A204.1 (cell line): ENCODE data around the gene RIN1.
"Not testable (repeated sequence)": the region's sequence is repeated elsewhere in the genome, so short reads cannot be mapped to it uniquely, and the experiment has no call there.

Experiments used
- FAIRE-seq: peaks from 2 replicates; lab custom pipeline; 2012; peaks lifted over from hg19 to GRCh38; lab: Jason Lieb, UNC

RIN1 gene, protein sequence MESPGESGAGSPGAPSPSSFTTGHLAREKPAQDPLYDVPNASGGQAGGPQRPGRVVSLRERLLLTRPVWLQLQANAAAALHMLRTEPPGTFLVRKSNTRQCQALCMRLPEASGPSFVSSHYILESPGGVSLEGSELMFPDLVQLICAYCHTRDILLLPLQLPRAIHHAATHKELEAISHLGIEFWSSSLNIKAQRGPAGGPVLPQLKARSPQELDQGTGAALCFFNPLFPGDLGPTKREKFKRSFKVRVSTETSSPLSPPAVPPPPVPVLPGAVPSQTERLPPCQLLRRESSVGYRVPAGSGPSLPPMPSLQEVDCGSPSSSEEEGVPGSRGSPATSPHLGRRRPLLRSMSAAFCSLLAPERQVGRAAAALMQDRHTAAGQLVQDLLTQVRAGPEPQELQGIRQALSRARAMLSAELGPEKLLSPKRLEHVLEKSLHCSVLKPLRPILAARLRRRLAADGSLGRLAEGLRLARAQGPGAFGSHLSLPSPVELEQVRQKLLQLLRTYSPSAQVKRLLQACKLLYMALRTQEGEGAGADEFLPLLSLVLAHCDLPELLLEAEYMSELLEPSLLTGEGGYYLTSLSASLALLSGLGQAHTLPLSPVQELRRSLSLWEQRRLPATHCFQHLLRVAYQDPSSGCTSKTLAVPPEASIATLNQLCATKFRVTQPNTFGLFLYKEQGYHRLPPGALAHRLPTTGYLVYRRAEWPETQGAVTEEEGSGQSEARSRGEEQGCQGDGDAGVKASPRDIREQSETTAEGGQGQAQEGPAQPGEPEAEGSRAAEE

DNA sequence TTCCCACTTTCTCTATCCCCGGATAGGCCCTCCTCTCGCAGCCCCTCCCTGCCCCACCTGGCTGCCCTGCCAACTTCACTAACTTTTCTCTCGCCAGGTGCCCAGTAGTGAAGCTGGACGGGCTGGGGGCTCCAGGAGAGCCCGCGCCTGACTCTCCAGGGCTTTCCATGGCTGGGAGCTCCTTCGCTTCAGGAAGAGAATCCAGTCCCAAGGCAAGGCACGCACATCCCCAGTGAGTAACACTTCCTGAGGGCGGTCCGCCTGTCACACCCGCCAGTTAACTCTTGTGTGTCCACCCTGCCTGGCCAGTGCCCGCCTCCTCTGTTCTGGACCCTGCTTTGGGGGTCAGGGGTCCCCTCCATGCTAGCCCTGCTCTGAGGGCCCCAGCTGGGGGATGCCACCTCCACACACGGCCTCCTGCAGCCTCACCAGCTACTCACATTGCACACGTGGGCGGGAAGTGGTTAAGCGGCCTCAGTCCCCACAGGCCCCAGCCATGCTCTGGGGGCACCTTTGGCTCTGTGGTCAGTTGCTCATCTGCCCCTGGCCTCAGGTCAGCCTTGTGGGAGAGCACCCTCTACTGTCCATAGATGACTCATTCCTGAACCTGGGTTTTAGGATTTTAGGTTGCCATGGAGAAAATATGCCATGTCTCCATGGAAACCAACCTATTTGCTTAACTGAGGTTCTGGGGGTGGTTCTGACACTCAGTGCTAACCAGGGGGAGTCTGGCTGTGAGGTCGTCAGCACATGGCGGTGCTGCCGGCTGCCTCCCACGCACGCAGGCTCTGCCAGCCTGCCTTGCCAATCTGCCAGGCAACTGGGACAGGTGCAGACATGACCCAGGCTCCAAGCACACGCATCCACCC is at the start of gene RIN1:
Gene RIN1 (minus strand): TSS at position 201 of the 869 bp plus-strand sequence. CDS start 32 bp downstream, at position 169.
- peak; percentile 92 for FAIRE-seq

DNA sequence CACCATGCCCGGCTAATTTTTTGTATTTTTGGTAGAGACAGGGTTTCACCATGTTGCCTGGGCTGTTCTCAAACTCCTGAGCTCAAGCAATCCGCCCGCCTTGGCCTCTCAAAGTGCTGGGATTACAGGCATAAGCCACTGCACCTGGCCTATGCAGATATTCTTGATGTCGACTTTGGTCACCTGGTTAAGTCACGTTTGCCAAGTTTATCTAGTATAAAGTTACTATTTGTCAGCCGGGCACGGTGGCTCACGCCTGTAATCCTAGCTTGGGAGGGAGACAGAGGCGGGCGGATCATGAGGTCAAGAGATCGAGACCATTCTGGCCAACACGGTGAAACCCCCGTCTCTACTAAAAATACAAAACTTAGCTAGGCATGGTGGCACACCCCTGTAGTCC is 48.1 kb upstream of the RIN1 start:
- FAIRE-seq: not testable (repeated sequence)

DNA sequence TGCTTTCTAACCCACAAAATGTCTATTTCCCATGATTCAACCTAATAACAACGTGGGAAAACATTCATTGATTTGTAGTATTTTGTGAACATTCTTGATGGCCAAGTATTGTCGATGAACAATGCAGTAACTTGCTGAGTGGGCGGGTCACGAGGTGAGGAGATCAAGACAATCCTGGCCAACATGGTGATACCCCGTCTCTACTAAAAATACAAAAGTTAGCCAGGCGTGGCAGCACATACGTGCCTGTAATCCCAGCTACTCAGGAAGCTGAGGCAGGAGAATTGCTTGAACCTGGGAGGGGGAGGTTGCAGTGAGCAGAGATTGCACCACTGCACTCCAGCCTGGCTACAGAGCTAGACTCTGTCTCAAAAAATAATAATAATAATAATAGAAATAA is 44.0 kb upstream of the RIN1 start:
- FAIRE-seq: not testable (repeated sequence)

DNA sequence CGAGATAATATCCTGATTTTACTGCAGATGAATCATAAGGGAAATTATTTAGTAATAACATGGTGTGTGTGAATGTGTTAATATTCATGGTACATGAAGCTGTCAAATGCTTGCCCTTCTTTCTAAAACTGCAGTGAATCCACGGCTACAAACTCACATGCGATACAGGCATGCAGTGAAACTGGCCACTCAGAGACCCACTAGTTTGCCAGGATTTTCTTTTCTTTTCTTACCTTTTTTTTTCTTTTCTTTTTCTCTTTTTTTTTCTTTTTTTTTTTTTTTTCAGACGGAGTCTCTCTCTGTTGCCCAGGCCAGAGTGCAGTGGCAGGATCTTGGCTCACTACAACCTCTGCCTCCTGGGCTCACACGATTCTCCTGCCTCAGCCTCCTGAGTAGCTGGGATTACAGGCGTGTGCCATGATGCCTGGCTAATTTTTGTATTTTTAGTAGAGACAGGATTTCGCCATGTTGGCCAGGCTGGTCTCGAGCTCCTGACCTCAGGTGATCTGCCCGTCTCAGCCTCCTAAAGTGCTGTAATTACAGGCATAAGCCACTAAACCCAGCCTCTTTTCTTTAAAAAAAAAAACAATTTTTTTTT is 37.6 kb upstream of the RIN1 start:
- FAIRE-seq: not testable (repeated sequence)

DNA sequence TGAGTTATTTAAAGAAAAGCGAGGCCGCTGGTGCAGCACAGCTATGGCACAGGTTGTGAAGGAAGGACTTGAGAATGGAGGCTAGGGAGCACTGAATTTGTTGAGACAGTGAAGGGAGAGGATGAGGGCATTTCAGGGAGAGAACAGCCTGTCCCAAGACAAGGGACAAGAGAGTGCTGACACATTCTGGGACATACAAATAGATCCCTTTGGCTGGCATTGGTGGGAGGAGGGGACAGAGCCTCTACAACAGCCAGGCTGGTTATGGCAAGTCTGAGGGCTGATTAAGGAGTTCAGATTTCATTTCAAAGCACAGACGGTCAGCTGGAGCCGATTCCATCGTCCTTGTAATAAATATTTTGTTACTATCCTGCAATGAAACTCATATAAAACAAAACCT is 37.0 kb upstream of the RIN1 start:
- no peak for FAIRE-seq

DNA sequence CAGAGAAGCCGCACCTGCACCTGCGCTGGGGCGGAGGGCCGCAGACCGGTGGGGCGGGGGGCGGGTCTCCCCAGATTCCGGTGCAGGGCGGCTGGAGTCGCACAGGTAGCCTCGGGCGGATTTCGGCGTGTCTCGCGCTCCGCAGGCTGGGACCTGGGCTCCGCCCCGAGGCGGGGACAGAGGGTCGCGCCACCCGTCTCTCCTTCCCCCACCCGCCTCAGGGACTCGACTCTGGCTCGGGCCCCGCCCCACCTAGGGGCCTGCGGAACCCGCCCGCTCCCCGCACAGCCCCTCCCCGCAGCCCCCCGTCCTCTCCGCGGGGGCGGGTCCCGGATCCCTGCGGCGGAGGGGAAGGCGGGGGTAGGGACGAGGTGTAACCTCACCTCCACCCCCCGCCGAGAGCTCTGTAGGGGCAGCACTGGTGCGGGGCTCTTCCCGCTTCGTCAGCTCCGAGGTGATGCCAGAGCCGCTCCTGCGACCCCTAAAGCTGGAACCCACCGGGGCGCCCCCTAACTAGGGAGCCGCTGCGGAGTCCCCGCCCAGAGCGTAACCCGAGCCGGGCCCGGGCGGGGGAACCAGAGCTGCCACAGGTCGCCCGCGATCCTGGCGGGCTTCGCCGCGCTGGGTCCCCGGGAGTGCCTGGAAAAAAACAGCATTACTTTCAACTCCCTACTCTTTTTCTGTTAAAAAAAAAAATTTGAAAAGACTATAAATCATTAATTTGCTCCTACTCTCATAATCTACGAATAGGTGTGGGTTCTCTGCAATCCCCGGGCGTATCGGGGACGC is 35.6 kb upstream of the RIN1 start, which contains the start of gene SLC29A2:
Gene SLC29A2 (minus strand): TSS at position 134 of the 789 bp plus-strand sequence. CDS start 169 bp downstream, outside the sequence.
- no peak for FAIRE-seq

DNA sequence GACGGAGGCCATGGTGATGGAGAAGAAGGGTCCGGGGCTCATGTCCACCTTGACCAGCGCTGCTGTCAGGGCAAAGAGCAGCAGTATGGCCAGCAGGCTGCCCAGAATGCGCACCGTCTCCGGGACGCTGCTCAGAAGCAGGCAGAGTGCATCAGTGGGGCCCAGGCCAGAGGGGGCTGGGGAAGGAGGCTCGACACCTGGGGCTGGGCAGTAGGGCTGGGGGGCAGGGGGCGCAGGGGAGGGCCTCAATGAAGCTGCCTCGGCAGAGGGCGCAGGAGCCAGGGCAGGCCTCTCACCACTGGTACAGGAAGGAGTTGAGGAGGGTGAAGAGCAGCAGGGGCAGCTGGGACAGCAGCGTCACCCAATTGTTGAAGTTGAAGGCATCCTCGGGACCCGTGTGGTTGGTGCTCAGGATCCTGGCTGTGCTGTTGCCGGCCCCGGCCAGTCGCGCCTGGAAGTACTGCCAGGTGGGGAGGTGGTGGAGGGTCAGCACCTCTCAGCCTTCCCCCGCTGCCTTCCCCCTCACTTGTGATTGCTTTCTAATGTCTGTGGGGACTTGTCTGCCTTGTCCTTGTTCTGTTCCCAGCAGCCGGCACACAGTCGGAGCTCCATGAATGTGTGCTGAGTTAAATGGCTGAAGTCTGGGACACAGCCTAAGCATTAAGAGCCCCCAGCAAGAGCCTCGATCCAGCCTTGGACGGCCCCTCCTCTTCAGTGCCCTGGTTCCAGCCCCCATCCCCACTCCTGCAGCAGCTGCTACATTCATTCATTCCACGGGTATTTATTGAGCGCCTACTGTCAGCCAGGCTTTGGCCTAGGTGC is 33.0 kb upstream of the RIN1 start:
- FAIRE-seq: no peak

DNA sequence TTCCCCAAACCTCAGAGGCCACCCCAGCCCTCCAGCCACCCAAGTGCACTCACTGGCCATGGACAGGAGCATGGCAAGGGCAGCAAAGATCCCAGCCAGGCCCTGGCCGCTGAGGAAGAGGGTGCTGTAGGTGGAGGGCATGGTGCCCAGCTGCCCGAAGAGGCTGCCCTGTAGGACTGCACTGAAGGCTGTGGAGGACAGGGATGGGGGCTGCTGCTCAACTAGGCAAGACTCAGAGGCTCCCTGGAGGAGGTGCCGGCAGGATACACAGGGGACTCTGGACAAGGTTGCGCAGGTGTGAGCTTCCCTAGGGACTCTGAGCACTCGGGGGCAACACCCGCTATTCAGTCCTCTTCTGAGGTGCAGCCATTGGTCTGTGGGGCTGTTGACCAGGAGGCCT is 32.2 kb upstream of the RIN1 start:
- no peak for FAIRE-seq

DNA sequence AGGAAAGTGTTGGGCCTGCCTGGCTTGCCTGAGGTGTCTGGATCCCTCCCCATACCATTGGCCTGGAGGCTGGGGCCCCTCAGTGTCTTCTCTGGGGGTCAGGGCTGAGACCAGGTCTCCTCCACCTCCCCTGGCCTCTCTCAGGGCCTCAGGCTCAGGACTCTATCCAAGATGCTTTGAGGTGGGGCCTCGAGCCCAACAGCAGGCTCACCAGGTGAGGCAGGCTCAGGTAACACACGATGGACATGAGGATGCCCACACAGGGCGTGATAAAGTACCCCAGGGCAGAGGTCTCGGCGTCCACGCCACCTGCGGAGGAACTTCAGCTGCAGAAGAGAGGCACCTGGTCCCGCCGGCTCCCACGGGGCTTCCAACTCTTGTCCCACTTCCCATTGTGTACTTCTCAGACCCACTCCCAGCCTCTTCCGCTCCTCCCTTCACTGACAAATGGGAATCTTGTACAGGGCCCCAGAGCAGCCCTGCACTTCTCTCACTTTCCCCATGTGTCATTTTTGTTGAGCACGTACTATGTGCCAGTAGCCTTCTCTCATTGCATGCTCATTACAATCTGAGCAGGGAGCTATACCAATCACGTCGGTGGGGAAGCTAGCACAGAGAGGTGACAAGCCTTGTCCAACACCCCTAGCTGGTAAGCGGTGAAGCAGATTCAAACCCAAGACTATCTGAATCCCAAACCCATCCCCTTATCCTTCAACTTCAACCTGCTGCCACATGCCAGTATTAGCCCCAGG is 31.5 kb upstream of the RIN1 start:
- FAIRE-seq: no peak

DNA sequence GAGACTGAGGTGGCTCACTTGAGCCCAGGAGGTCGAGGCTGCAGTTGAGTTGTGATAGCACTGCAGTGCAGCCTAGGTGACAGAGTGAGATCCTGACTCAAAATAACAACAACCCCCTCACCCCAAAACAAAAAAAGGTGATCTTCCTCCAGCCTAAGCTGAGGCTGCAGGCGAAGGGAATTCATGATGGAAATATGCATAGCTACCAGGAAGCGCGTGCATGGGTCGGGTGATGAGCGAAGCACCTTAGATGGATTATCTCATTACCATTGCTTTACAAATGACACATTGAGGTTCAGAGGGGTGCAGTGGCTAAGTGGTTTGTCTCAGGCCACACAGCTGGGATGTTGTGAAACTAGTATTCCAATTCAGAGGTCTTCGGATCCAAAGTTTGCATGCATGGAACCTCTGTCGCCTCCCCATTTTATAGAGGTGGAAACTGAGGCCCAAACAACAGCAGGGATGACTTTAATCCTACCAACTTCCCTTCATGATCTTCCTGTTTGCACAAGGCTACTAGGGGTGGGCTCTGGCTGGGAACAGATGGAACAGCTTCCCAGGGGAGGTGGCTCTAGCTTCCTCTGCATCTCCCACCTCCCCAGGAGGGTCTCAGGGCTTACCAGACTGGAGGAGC is 30.7 kb upstream of the RIN1 start:
- no peak for FAIRE-seq

DNA sequence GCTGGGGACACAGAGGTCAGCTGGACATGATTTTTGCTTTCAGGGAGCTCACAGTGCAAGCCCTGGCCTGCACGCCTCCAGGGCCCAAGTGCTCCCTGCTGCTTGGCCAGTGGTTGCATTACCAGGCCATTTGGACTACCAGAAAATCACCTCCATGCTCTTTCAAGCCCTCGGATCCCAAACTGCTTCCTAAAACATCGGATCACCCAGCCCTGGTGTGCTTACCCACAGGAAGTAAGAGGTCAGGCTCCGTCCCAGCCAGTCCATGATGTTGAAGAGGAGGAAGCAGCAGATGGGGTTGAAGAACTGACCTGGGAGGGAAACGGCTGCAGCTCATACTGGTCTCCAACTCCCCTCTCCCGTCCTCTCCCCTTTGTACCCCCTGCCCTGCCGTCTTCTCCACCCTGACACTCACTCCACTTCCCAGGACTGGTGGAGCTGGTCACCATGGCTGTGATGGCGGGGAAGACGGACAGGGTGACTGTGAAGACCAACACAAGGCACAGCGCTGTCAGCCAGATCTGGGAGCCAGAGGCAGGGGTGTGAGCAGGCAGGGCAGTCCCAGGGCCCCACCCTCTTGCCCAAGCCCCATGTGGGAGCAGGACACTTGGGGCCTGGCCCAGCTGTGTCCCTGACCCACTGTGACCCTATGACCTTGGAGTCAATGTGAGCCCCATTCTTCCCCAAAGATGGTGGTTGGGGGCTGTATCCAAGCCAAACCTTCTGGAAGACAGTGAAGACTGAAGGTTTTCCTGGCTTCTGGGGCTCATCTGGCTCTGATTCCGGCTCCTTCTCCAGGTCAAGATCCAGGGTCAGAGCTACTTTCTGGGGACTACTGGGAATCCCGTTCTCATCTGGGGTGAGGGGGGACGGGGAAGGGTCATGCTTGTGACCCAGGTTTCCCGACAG is 29.7 kb upstream of the RIN1 start:
- FAIRE-seq: no peak

DNA sequence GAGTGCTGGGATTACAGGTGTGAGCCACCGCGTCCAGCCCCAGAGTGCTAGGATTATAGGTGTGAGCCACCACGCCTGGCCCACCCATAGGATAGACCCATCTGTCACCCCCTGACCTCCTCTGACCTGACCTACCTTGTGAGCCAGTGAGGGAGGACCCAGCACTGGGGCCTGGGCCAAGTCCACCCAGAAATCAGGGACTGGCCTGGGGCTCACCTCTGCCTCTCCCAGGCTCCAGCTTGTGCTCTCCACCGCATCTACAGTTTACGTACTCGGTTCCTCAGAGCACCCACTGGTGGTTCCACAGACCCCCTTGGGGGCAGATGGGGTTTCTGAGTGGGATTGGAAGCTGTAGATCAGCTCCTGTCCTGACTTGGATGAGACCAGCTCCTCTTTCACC is 28.9 kb upstream of the RIN1 start:
- FAIRE-seq: no peak

DNA sequence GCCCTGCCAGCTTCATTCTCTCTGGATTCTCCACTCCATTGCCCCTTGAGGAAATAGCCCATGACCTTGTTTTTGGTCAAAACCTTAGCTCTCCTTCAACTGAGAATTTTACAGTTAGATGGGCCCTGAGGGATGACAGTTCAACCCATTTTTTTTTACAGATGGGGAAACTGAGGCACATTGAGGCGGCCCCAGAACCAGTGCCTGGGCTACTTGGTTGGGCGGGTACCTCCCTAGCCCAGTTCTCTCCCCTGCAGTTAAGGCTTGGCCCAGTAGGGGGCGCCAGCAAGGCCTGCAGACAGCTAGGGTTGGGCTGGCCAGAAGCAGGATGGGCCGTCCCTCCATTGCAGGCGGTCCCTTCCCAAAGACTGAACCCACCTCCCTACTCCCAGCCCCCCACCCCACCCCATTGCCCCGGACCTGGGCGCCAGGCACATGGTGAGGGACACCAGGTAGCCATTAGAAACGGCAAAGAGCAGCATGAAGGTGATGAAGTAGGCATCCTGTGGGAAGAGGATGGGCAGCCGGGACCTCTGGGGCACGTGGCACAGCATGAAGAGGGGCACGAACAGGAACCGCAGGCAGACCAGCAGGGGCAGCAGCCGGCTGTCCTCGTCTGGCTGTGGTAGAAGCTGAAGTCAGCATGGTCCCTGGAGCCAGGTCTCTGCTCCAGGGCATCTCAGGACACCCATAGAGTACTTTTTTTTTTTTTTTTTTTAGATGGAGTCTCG is 27.7 kb upstream of the RIN1 start:
- no peak for FAIRE-seq

DNA sequence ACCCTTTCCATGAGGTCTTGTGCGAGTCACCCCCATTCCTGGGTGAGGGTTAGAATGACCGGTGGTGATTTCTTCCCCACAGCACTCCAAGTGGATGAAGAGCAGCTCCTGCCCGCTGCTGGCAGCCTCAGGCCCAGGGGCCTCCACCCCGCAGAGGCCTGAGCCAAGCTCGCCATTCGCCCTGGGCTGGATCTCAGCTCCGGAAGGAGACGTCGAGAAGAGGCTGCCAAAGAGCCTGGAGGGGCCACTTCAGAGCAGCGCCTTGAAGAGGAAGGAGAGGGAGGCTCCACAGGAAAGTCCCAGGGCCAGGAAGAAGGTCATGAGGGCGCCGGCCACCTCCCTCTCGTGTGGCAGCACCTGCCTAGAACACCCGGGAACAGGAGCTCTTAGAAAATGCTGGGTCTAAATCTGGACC is 27.0 kb upstream of the RIN1 start:
- no peak for FAIRE-seq

DNA sequence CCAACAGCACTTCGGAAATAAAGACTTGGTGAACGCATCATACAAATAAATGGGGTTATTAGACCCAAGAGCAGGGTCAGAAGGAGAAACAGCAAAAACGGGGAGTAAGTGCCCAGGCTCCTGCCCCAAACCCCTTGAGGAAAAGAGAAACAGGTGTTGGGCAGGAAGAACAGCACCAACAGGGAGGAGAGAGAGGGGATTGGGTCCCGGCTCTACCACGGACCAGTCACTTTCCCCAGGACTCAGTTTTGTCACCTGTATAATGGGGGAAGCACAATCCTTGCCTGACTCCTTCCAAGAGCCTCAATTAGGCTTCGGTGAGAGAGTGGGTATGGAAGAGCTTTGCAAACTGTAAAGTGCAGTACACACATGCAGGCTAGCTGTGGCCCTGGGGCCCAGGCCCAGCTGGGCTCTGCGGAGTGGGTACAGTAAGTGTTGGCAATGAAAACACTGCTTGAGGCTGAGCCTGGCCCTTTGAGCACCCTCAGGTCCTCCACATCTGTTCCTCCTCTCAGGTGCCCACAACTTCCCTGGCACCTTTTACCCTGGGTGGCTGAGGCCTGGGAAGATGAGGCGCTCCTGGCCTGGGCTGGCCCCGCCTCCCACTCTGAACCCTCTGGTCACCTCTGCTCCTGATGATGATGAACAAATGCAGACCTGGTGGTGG is 26.4 kb upstream of the RIN1 start:
- FAIRE-seq: no peak

DNA sequence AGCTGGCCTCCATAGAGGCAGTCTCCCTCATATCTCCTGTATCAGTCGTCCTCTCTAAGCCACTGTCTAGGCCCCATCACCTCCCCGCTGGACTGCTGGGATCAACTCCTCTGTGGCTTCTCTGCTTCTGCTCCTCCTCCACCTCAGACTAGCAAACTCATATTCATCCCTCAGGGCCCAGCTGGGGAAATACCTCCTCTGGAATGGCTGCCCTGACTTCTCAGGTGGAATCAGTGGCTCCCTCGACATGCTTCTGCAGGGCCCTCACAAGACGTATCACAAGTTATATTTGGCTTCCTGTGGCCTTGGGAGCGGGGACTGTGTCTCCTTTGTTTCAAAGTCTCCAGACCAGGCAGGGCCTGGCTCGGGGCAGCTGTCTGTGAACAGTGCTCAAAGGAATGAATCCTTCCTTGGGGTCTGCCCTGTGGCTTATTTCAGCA is 25.3 kb upstream of the RIN1 start:
- no peak for FAIRE-seq
